NB4 (cell line): ENCODE measurements around the gene ANKRD10.
"Not testable (repeated sequence)": the region's sequence is repeated elsewhere in the genome, so short reads cannot be mapped to it uniquely, and the experiment has no call there.

Experiments
- DNase-seq: peaks from one replicate; pipeline ENCODE4 v3.0.0; 2010; ENCODE audit warnings: low read depth
- H3K4me3 ChIP-seq: one replicate; pipeline ENCODE4 v1.5.1; 2011; ENCODE audit warnings: mild to moderate bottlenecking, low read depth, low read length, moderate library complexity
- CTCF ChIP-seq: IDR thresholded peaks from one replicate; pipeline ENCODE4 v1.5.1; 2012; ENCODE audit warnings: low read depth, low read length
- MAX ChIP-seq: IDR thresholded peaks from 2 replicates; pipeline ENCODE4 v1.6.1; 2011; ENCODE audit warnings: low read depth, low read length
- MYC ChIP-seq: IDR thresholded peaks from 2 replicates; pipeline ENCODE4 v1.6.1; 2011; ENCODE audit warnings: low read depth, low read length
- POLR2A ChIP-seq: IDR thresholded peaks from 2 replicates; pipeline ENCODE4 v1.6.1; 2011; ENCODE audit warnings: mild to moderate bottlenecking; ENCODE audit not compliant: insufficient read length; ENCODE audit errors: extremely low read depth

Gene ANKRD10

GRCh38 chr13:110957931-110958330, 43.1 kb upstream of the ANKRD10 start:
- TF ChIP-seq CTCF (no peak), MAX (no peak), POLR2A (no peak), MYC (no peak)
- no peak for DNase-seq

GRCh38 chr13:110957181-110957884, 42.5 kb upstream of the ANKRD10 start:
- no peak for DNase-seq
- no peak for TF ChIP-seq MYC
- no peak for TF ChIP-seq MAX
- TF ChIP-seq CTCF, result peak; percentile 20
- H3K4me3 ChIP-seq, result no peak overlapping the region

More at GRCh38 chr13:110957931-110958330, 43.1 kb upstream of the ANKRD10 start:
- no peak overlapping the region for H3K4me3 ChIP-seq

- DNase-seq, H3K4me3 ChIP-seq: not testable (repeated sequence)
Measured at GRCh38 chr13:110956216-110956615, 41.3 kb upstream of the ANKRD10 start.

- DNase-seq, H3K4me3 ChIP-seq: not testable (repeated sequence)
Measured at GRCh38 chr13:110955608-110956007, 40.7 kb upstream of the ANKRD10 start.

- not testable (repeated sequence) for H3K4me3 ChIP-seq
- DNase-seq, result peak; percentile 78
- TF ChIP-seq MAX, result peak; percentile 80
- TF ChIP-seq MYC, result peak; percentile 43; the same call in 1 of the 2 replicates
Measured at GRCh38 chr13:110955072-110955503, 40.2 kb upstream of the ANKRD10 start.

- not testable (repeated sequence) for H3K4me3 ChIP-seq, DNase-seq
Measured at GRCh38 chr13:110954533-110954920, 39.7 kb upstream of the ANKRD10 start.

GRCh38 chr13:110953833-110954532, 39.1 kb upstream of the ANKRD10 start:
- TF ChIP-seq POLR2A (no peak), CTCF (no peak), MYC (no peak), MAX (no peak)
- no peak for DNase-seq
- H3K4me3 ChIP-seq, result no peak overlapping the region

- H3K4me3 ChIP-seq, result no peak overlapping the region
- TF ChIP-seq CTCF (no peak), MYC (no peak), MAX (no peak), POLR2A (no peak)
- no peak for DNase-seq
Measured at GRCh38 chr13:110953416-110953815, 38.5 kb upstream of the ANKRD10 start.

GRCh38 chr13:110952135-110952534, 37.3 kb upstream of the ANKRD10 start:
- not testable (repeated sequence) for H3K4me3 ChIP-seq, DNase-seq
